Hematopoietic multipotent progenitor cell treated with erythropoietin and hydrocortisone succinate and interleukin-3 and kit ligand, for 17 days (in vitro differentiated cells): ENCODE measurements around the gene KLHDC7B.

Experiments used
- DNase-seq: peaks from one replicate; pipeline ENCODE4 v3.0.0-alpha.2; 2015; ENCODE audit warnings: low spot score

Gene KLHDC7B

GRCh38 chr22:50545522-50546325, at the start of gene KLHDC7B:
Gene KLHDC7B, plus strand, starts transcription at chr22:50545899. Its CDS starts 345 bp downstream, at chr22:50546244.
- no peak for DNase-seq

GRCh38 chr22:50497093-50497492, 48.6 kb upstream of the KLHDC7B start:
- DNase-seq, result no peak

- peak; percentile 45 for DNase-seq
Measured at GRCh38 chr22:50498322-50498890, 47.3 kb upstream of the KLHDC7B start.

GRCh38 chr22:50500452-50500851, 45.2 kb upstream of the KLHDC7B start:
- DNase-seq, result no peak

GRCh38 chr22:50502096-50502495, 43.6 kb upstream of the KLHDC7B start:
- no peak for DNase-seq

- DNase-seq, result no peak
Measured at GRCh38 chr22:50502628-50503474, 42.8 kb upstream of the KLHDC7B start.

GRCh38 chr22:50503475-50504145, 42.1 kb upstream of the KLHDC7B start:
- no peak for DNase-seq

- no peak for DNase-seq
Measured at GRCh38 chr22:50504369-50505211, 41.1 kb upstream of the KLHDC7B start.

GRCh38 chr22:50505276-50505775, 40.4 kb upstream of the KLHDC7B start:
- no peak for DNase-seq

GRCh38 chr22:50505776-50506610, 39.7 kb upstream of the KLHDC7B start:
- no peak for DNase-seq

- DNase-seq, result no peak
Measured at GRCh38 chr22:50506611-50507420, 38.9 kb upstream of the KLHDC7B start.

- no peak for DNase-seq
Measured at GRCh38 chr22:50507421-50507990, 38.2 kb upstream of the KLHDC7B start, which contains the start of gene LMF2. Gene LMF2, minus strand, starts transcription at chr22:50507702. Its CDS starts 27 bp downstream, at chr22:50507675.

- DNase-seq, result peak; percentile 98
Measured at GRCh38 chr22:50507991-50508884, 37.5 kb upstream of the KLHDC7B start, which contains the start of gene NCAPH2. Gene NCAPH2, plus strand, starts transcription at chr22:50508224. Its CDS starts 114 bp downstream, at chr22:50508338.

GRCh38 chr22:50508897-50509296, 36.8 kb upstream of the KLHDC7B start:
- no peak for DNase-seq

GRCh38 chr22:50513175-50513574, 32.5 kb upstream of the KLHDC7B start:
- no peak for DNase-seq

GRCh38 chr22:50516068-50516467, 29.6 kb upstream of the KLHDC7B start:
- no peak for DNase-seq

- DNase-seq, result no peak
Measured at GRCh38 chr22:50516891-50517290, 28.8 kb upstream of the KLHDC7B start.
